DND-41 (cell line): Measurements from ENCODE around the gene SRP14.

Experiments
- ATAC-seq: fragments of 200-7000 bp; cut with Tn5 transposase; 3 replicates; pipeline ENCODE4 v1.9.1; 2021; ENCODE audit warnings: low read depth; ENCODE audit not compliant: insufficient read depth
- DNase-seq: peaks from one replicate; pipeline ENCODE4 v3.0.0-alpha.2; 2020
- H2AFZ ChIP-seq: 2 replicates; pipeline ENCODE4 v1.6.0; 2012; ENCODE audit warnings: low read depth, low read length
- H3K27ac ChIP-seq: 2 replicates; pipeline ENCODE4 v1.5.1; 2012; ENCODE audit warnings: low read length, inconsistent platforms
- H3K27me3 ChIP-seq: fragments of 200-600 bp; sonication (generic); 2 replicates; pipeline ENCODE4 v1.6.0; 2012; ENCODE audit warnings: low read length, mild to moderate bottlenecking, inconsistent platforms; ENCODE audit not compliant: insufficient read depth, poor library complexity
- H3K36me3 ChIP-seq: 2 replicates; pipeline ENCODE4 v1.5.1; 2012; ENCODE audit warnings: low read length, inconsistent platforms; ENCODE audit not compliant: insufficient read depth
- H3K4me1 ChIP-seq: 2 replicates; pipeline ENCODE4 v1.5.1; 2012; ENCODE audit warnings: mild to moderate bottlenecking, low read length; ENCODE audit not compliant: insufficient read depth
- H3K4me2 ChIP-seq: 2 replicates; pipeline ENCODE4 v1.6.0; 2012; ENCODE audit warnings: mild to moderate bottlenecking, moderate library complexity, low read length, inconsistent platforms; ENCODE audit not compliant: insufficient read depth
- H3K4me3 ChIP-seq, 2 experiments: fragments of 200-600 bp in 1 of 2; shearing (Covaris generic) in 1 of 2; 2 replicates each; pipeline ENCODE4 v1.5.1; 2012 to 2016; ENCODE audit warnings: inconsistent platforms in 2 of 2, low read length in 2 of 2, mild to moderate bottlenecking in 2 of 2, low read depth in 1 of 2, moderate library complexity in 1 of 2
- H3K79me2 ChIP-seq: 2 replicates; pipeline ENCODE4 v1.6.0; 2012; ENCODE audit warnings: low read length, inconsistent platforms; ENCODE audit not compliant: insufficient read depth
- H3K9ac ChIP-seq: 2 replicates; pipeline ENCODE4 v1.6.0; 2012; ENCODE audit warnings: low read depth, mild to moderate bottlenecking, inconsistent platforms, low read length, moderate library complexity
- H3K9me3 ChIP-seq: 2 replicates; pipeline ENCODE4 v1.5.1; 2012; ENCODE audit warnings: low read length, moderate library complexity, mild to moderate bottlenecking, inconsistent platforms; ENCODE audit not compliant: insufficient read depth, severe bottlenecking
- H4K20me1 ChIP-seq: 2 replicates; pipeline ENCODE4 v1.6.0; 2012; ENCODE audit warnings: low read length; ENCODE audit not compliant: insufficient read depth
- CTCF ChIP-seq: IDR thresholded peaks from 2 replicates; pipeline ENCODE4 v1.5.1; 2012; ENCODE audit warnings: borderline replicate concordance, low read length, moderate library complexity, mild to moderate bottlenecking; ENCODE audit not compliant: poor library complexity, severe bottlenecking; ENCODE audit errors: extremely low read depth
- EZH2 ChIP-seq: IDR thresholded peaks from 3 replicates; pipeline ENCODE4 v1.6.1; 2012; ENCODE audit warnings: borderline replicate concordance, low read depth, mild to moderate bottlenecking, moderate library complexity, low read length, inconsistent platforms; ENCODE audit not compliant: severe bottlenecking

SRP14 gene

DNA sequence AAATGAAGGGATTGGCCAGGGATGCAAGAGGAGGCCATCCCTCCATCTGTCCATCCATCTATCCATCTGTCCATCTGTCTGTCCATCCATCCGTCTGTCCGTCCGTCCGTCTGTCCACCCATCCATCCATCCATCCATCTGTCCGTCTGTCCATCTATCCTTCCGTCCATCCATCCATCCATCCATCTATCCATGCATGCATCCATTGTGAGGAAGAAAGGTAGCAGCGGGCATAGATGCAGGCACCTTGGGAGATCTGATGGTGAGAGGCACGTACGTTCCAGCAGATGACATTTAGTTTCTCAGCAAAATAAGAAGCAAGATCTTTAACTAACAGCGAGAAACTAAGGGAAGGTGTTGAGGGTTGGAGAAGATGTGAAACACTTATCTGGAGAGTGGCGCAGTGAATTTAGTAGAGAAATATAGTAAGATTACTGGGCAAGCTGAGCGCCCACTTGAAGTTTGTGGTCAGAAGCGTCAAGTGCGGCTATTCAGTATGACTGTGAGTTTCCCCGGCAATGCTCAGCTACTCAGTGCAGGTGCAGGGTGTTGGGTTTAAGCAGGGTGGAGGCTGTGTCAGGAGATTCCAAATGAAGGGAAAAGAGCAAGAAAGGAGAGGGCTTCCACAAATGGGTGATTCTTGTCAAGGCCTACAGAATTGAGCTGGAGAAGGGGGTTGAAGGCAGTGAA, 22.4 kb upstream of the SRP14 start:
- no peak for DNase-seq
- H3K36me3 ChIP-seq: peaks cover 13% of the 10 kb centered on the region
- H3K79me2 ChIP-seq: no peaks in the 10 kb centered on the region
- H3K27me3 ChIP-seq: no peaks in the 10 kb centered on the region
- no peak overlapping the region for H3K4me3 ChIP-seq
- H3K27ac ChIP-seq: no peak overlapping the region
- no peak for TF ChIP-seq CTCF
- ATAC-seq: no peak
- H4K20me1 ChIP-seq: no peaks in the 10 kb centered on the region
- peaks cover 13% of the 10 kb centered on the region for H3K4me1 ChIP-seq
- H2AFZ ChIP-seq: no peak overlapping the region
- no peak overlapping the region for H3K9ac ChIP-seq
- H3K9me3 ChIP-seq: no peaks in the 10 kb centered on the region
- no peak overlapping the region for H3K4me2 ChIP-seq

GRCh38 chr15:40060236-40060961, 21.4 kb upstream of the SRP14 start:
- H4K20me1 ChIP-seq: no peaks in the 10 kb centered on the region
- no peak overlapping the region for H3K4me2 ChIP-seq
- no peaks in the 10 kb centered on the region for H3K79me2 ChIP-seq
- no peak overlapping the region for H3K9ac ChIP-seq
- no peak for TF ChIP-seq CTCF
- no peak for TF ChIP-seq EZH2
- H3K27ac ChIP-seq: no peak overlapping the region
- DNase-seq: no peak
- no peaks in the 10 kb centered on the region for H3K27me3 ChIP-seq
- H3K9me3 ChIP-seq: no peaks in the 10 kb centered on the region
- no peak overlapping the region for H3K4me3 ChIP-seq
- H2AFZ ChIP-seq: no peak overlapping the region
- peaks cover 23% of the 10 kb centered on the region for H3K4me1 ChIP-seq
- ATAC-seq: no peak
- H3K36me3 ChIP-seq: peaks cover 13% of the 10 kb centered on the region

DNA sequence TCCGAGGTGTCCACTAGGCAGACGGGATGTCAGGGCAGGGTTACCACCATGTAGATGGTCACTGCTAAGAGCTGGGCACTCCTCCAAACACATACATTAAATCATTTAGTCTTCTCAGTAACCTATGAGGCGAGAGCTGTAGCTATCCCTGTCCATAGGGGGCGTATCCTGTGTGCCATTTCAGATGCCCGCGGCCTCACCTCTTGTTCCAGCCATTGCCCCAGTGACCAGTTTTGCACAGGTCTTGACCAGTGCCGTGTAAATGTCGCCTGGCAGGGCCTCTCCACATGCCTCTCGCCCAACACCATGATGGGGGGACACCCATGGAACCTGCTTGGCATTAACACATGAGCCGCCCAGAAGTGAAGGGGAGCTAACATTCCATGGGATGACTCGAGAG, 20.8 kb upstream of the SRP14 start:
- H3K4me1 ChIP-seq: peaks cover 29% of the 10 kb centered on the region
- H3K9ac ChIP-seq: no peak overlapping the region
- no peak overlapping the region for H3K27ac ChIP-seq

More for the DNA sequence above, 20.8 kb upstream of the SRP14 start:
- no peak overlapping the region for H3K4me3 ChIP-seq
- H3K4me2 ChIP-seq: no peak overlapping the region
- H2AFZ ChIP-seq: no peak overlapping the region
- no peak for TF ChIP-seq EZH2
- no peak for TF ChIP-seq CTCF
- no peaks in the 10 kb centered on the region for H3K79me2 ChIP-seq
- no peak for DNase-seq
- no peaks in the 10 kb centered on the region for H4K20me1 ChIP-seq
- H3K36me3 ChIP-seq: peaks cover 9% of the 10 kb centered on the region
- H3K27me3 ChIP-seq: no peaks in the 10 kb centered on the region
- no peak for ATAC-seq
- H3K9me3 ChIP-seq: no peaks in the 10 kb centered on the region
